ENCODE measurements around the gene APCDD1. TPM values are rescaled to one million over a fixed set of nuclear protein-coding genes. Genes with fewer than 3 reads are reported as not detected.

The APCDD1 gene
- total RNA-seq, 4 donors from 2014 or later: 5.4 to 18.2 (median 17.0) TPM

GRCh38 chr18:10421859-10422258, 32.6 kb upstream of the APCDD1 start:
- DNase-seq: no peak
- TF ChIP-seq POLR2A (IDR thresholded peaks at IDR 0.05) (no peak), CTCF (IDR thresholded peaks at IDR 0.05) (no peak)

GRCh38 chr18:10422731-10423130, 31.7 kb upstream of the APCDD1 start:
- no peaks in the 10 kb centered on the region for H3K9me3 ChIP-seq
- H3K36me3 ChIP-seq: no peaks in the 10 kb centered on the region
- H3K4me3 ChIP-seq: no peak overlapping the region
- DNase-seq: no peak
- H3K4me1 ChIP-seq: no peaks in the 10 kb centered on the region
- TF ChIP-seq CTCF (IDR thresholded peaks at IDR 0.05) (no peak), POLR2A (IDR thresholded peaks at IDR 0.05) (no peak)
- no peaks in the 10 kb centered on the region for H3K27me3 ChIP-seq
- no peak overlapping the region for H3K27ac ChIP-seq

More at GRCh38 chr18:10421859-10422258, 32.6 kb upstream of the APCDD1 start:
- Histone ChIP-seq H3K27me3 (no peaks in the 10 kb centered on the region), H3K4me3 (no peak overlapping the region), H3K9me3 (no peaks in the 10 kb centered on the region), H3K4me1 (no peaks in the 10 kb centered on the region), H3K36me3 (no peaks in the 10 kb centered on the region), H3K27ac (no peak overlapping the region)

GRCh38 chr18:10424585-10425307, 29.7 kb upstream of the APCDD1 start:
- Histone ChIP-seq H3K27me3 (no peaks in the 10 kb centered on the region), H3K4me1 (no peaks in the 10 kb centered on the region), H3K36me3 (no peaks in the 10 kb centered on the region), H3K9me3 (no peaks in the 10 kb centered on the region), H3K4me3 (no peak overlapping the region), H3K27ac (peak overlapping the region in 2 of 4 donors; percentile 30 to 32)
- no peak for TF ChIP-seq POLR2A (IDR thresholded peaks at IDR 0.05)
- no peak for TF ChIP-seq CTCF (IDR thresholded peaks at IDR 0.05)
- no peak for DNase-seq

- no peak overlapping the region for H3K27ac ChIP-seq
- DNase-seq: no peak
- H3K36me3 ChIP-seq: no peaks in the 10 kb centered on the region
- no peak overlapping the region for H3K4me3 ChIP-seq
- TF ChIP-seq POLR2A (IDR thresholded peaks at IDR 0.05): no peak
- no peak for TF ChIP-seq CTCF (IDR thresholded peaks at IDR 0.05)
- H3K27me3 ChIP-seq: no peaks in the 10 kb centered on the region
- H3K9me3 ChIP-seq: no peaks in the 10 kb centered on the region
- H3K4me1 ChIP-seq: no peaks in the 10 kb centered on the region
Observed at GRCh38 chr18:10430677-10431076, 23.8 kb upstream of the APCDD1 start.

GRCh38 chr18:10431680-10432079, 22.8 kb upstream of the APCDD1 start:
- TF ChIP-seq POLR2A (IDR thresholded peaks at IDR 0.05) (no peak), CTCF (IDR thresholded peaks at IDR 0.05) (no peak)
- H3K27ac ChIP-seq: no peak overlapping the region
- H3K4me3 ChIP-seq: no peak overlapping the region
- no peaks in the 10 kb centered on the region for H3K9me3 ChIP-seq
- no peaks in the 10 kb centered on the region for H3K27me3 ChIP-seq
- no peak for DNase-seq
- H3K4me1 ChIP-seq: no peaks in the 10 kb centered on the region
- no peaks in the 10 kb centered on the region for H3K36me3 ChIP-seq
